Raji (cell line): ENCODE results near the gene SGK2.

Source experiments
- POLR2A ChIP-seq: IDR thresholded peaks from 2 replicates; pipeline ENCODE4 v1.6.1; 2011; ENCODE audit warnings: low read depth, low read length, control low read depth; ENCODE audit not compliant: insufficient read depth

The SGK2 gene

GRCh38 chr20:43605715-43606114 lies 46.9 kb downstream of the SGK2 start:
- no peak for TF ChIP-seq POLR2A

GRCh38 chr20:43631598-43631997 lies 72.8 kb downstream of the SGK2 start:
- no peak for TF ChIP-seq POLR2A
